Keratinocyte (primary cell): ENCODE results near the gene EHMT1. TPM values are rescaled to one million over a fixed set of nuclear protein-coding genes. Genes with fewer than 3 reads are reported as not detected.
"Not testable (repeated sequence)": the region's sequence is repeated elsewhere in the genome, so short reads cannot be mapped to it uniquely, and the experiment has no call there.

ENCODE experiments used
- DNase-seq: peaks from one replicate; pipeline ENCODE4 v3.0.0-alpha.2; 2011; ENCODE audit warnings: low read depth, missing footprints, low spot score
- FAIRE-seq: peaks from 2 replicates; lab custom pipeline; 2011; peaks lifted over from hg19 to GRCh38; lab: Jason Lieb, UNC
- H2AFZ ChIP-seq: 2 replicates; pipeline ENCODE4 v1.6.0; 2012; ENCODE audit warnings: low read length, control low read depth, inconsistent platforms; ENCODE audit not compliant: control insufficient read depth
- H3K27ac ChIP-seq: 2 replicates; pipeline ENCODE4 v1.5.1; 2011; ENCODE audit warnings: low read length; ENCODE audit not compliant: control insufficient read depth, insufficient read depth
- H3K27me3 ChIP-seq: 3 replicates; pipeline ENCODE4 v1.6.0; 2011; ENCODE audit warnings: low read length; ENCODE audit not compliant: control insufficient read depth, insufficient read depth; ENCODE audit errors: extremely low read depth
- H3K36me3 ChIP-seq, 2 experiments: 2 replicates in 1 of 2; 3 replicates in 1 of 2; pipeline ENCODE4 v1.5.1; 2011; ENCODE audit warnings: low read length in 2 of 2, mild to moderate bottlenecking in 1 of 2; ENCODE audit not compliant: control insufficient read depth in 2 of 2, insufficient read depth in 2 of 2; ENCODE audit errors: extremely low read depth in 1 of 2
- H3K4me1 ChIP-seq: 3 replicates; pipeline ENCODE4 v1.5.1; 2011; ENCODE audit warnings: low read length; ENCODE audit not compliant: control insufficient read depth, insufficient read depth; ENCODE audit errors: extremely low read depth
- H3K4me2 ChIP-seq: 3 replicates; pipeline ENCODE4 v1.6.0; 2011; ENCODE audit warnings: low read depth, low read length; ENCODE audit not compliant: control insufficient read depth, insufficient read depth; ENCODE audit errors: extremely low read depth
- H3K4me3 ChIP-seq, 3 experiments: fragments of 200-600 bp in 1 of 3; sonication (generic) in 1 of 3; 2 replicates in 2 of 3; 3 replicates in 1 of 3; pipeline ENCODE4 v1.5.1; 2011 to 2016; ENCODE audit warnings: low read length in 3 of 3, mild to moderate bottlenecking in 3 of 3, control low read depth in 2 of 3, inconsistent platforms in 1 of 3, low read depth in 1 of 3, mixed read lengths in 1 of 3, mixed run types in 1 of 3, moderate library complexity in 1 of 3; ENCODE audit not compliant: control insufficient read depth in 2 of 3, insufficient read depth in 2 of 3; ENCODE audit errors: extremely low read depth in 1 of 3
- H3K79me2 ChIP-seq: 2 replicates; pipeline ENCODE4 v1.6.0; 2012; ENCODE audit warnings: low read length; ENCODE audit not compliant: control insufficient read depth, insufficient read depth
- H3K9ac ChIP-seq: 3 replicates; pipeline ENCODE4 v1.6.0; 2011; ENCODE audit warnings: low read length; ENCODE audit not compliant: control insufficient read depth, insufficient read depth; ENCODE audit errors: extremely low read depth
- H3K9me1 ChIP-seq: 3 replicates; pipeline ENCODE4 v1.6.0; 2011; ENCODE audit warnings: low read length; ENCODE audit not compliant: control insufficient read depth, insufficient read depth; ENCODE audit errors: extremely low read depth
- H3K9me3 ChIP-seq: 2 replicates; pipeline ENCODE4 v1.5.1; 2012; ENCODE audit warnings: low read depth, low read length; ENCODE audit not compliant: control insufficient read depth
- H4K20me1 ChIP-seq: 3 replicates; pipeline ENCODE4 v1.6.0; 2011; ENCODE audit warnings: low read length; ENCODE audit not compliant: control insufficient read depth, insufficient read depth; ENCODE audit errors: extremely low read depth
- EZH2 ChIP-seq: IDR thresholded peaks from one replicate; pipeline ENCODE4 v1.6.1; 2012; ENCODE audit warnings: inconsistent platforms, mild to moderate bottlenecking, low read length, moderate library complexity
- dilution Hi-C: fragments of 300-500 bp; cut with MboI; formaldehyde crosslinking; loops from one replicate; pipeline ENCODE4 v1.7.0; 2020; ENCODE audit warnings: low sequenced_read_pairs; ENCODE audit not compliant: extremely low pct_ligation_motif_present
- polyA plus RNA-seq, 5 experiments: library from polyadenylated mRNA; depleted of rRNA in 3 of 5; stranded (reverse) in 3 of 5; stranded (forward) in 1 of 5; unstranded in 1 of 5; fragments of >200 nt; gene quantifications; 1 replicate in 1 of 5; 2 replicates in 3 of 5; 3 replicates in 1 of 5; pipeline versions ENCODE4 v1.2.1 to v1.2.3, GENCODE V29; 2011 to 2012; ENCODE audit warnings: missing spikeins in 2 of 5, low read depth in 1 of 5, low replicate concordance in 1 of 5
- TF ChIP-seq, protein P1 (sequence below), 3 experiments: IDR thresholded peaks in 1 of 3; conservative IDR thresholded peaks in 1 of 3; optimal IDR thresholded peaks in 1 of 3; 2 replicates in 2 of 3; 3 replicates in 1 of 3; pipeline versions ENCODE3 to v1.5.1; 2011; ENCODE audit warnings: low read length in 3 of 3, mild to moderate bottlenecking in 3 of 3, moderate library complexity in 2 of 3, control low read depth in 1 of 3, inconsistent platforms in 1 of 3; ENCODE audit not compliant: insufficient read depth in 2 of 3; ENCODE audit errors: extremely low read depth in 1 of 3

EHMT1 gene
- polyA plus RNA-seq, 1 donor (not counting 4 experiments of a cell fraction or from before 2014, with no cell fraction given) = 25.9 TPM

DNA sequence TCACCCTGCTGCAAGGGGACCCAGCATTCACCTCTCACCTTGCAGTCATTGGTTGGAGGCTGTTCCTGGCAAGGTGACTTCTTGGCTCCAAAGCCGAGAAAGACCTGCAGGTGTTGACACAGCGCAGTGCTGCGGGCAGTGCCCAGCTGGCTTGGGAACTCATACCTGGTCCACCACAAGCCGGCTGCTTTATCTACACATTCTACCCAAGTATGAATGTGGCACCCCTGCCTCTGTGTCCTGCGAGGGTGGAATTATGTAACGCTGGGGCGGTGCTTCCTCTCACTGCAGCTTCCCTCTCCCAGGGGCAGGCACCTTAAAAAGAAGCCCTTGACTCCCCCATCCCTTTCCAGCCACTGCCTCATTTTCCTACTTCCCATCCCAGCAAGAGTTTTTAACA lies 26.0 kb upstream of the EHMT1 start:
- H3K9ac ChIP-seq = no peak overlapping the region
- no peak overlapping the region for H3K27ac ChIP-seq
- H3K4me3 ChIP-seq = no peak overlapping the region
- H3K79me2 ChIP-seq = peaks cover 24% of the 10 kb centered on the region
- DNase-seq (no peak), FAIRE-seq (no peak)
- no peaks in the 10 kb centered on the region for H3K27me3 ChIP-seq
- peaks cover 5% of the 10 kb centered on the region for H4K20me1 ChIP-seq
- no peaks in the 10 kb centered on the region for H3K9me1 ChIP-seq
- TF ChIP-seq, protein P1, sequence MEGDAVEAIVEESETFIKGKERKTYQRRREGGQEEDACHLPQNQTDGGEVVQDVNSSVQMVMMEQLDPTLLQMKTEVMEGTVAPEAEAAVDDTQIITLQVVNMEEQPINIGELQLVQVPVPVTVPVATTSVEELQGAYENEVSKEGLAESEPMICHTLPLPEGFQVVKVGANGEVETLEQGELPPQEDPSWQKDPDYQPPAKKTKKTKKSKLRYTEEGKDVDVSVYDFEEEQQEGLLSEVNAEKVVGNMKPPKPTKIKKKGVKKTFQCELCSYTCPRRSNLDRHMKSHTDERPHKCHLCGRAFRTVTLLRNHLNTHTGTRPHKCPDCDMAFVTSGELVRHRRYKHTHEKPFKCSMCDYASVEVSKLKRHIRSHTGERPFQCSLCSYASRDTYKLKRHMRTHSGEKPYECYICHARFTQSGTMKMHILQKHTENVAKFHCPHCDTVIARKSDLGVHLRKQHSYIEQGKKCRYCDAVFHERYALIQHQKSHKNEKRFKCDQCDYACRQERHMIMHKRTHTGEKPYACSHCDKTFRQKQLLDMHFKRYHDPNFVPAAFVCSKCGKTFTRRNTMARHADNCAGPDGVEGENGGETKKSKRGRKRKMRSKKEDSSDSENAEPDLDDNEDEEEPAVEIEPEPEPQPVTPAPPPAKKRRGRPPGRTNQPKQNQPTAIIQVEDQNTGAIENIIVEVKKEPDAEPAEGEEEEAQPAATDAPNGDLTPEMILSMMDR (optimal IDR thresholded peaks at IDR 0.05 in 1 of 3, IDR thresholded peaks at IDR 0.05 in 1 of 3, conservative IDR thresholded peaks at IDR 0.05 in 1 of 3; ENCODE audit: extremely low read depth in 1 of 3, insufficient read depth in 2 of 3, low read length in 3 of 3) = no peak
- no peak for TF ChIP-seq EZH2
- peaks cover 5 to 9% of the 10 kb centered on the region in 2 experiments for H3K36me3 ChIP-seq
- no peaks in the 10 kb centered on the region for H3K9me3 ChIP-seq
- dilution Hi-C loops = no loop called here
- H3K4me2 ChIP-seq = no peak overlapping the region
- H2AFZ ChIP-seq = no peak overlapping the region
- peaks cover 13% of the 10 kb centered on the region for H3K4me1 ChIP-seq

DNA sequence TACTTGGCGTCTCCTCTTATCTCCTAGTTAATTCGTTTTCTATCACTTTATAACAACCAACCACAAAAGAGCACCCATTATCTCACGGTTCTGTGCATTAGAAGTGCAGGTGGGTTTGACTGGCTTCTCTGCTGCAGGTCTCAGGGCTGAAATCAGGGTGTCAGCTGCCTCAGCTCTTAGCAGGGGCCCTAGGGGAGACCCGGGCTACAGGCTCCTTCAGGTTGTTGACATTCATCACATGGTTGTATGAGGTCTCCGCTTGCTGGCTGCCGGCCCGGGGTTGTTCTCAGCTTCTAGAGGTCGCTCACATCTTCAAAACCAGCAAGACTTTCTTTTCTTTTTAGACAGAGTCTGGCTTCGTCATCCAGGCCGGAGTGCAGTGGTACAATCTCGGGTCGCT lies 25.6 kb upstream of the EHMT1 start:
- no peak for FAIRE-seq
- H3K4me1 ChIP-seq = peaks cover 13% of the 10 kb centered on the region
- no peak overlapping the region for H3K9ac ChIP-seq
- H3K9me3 ChIP-seq = no peaks in the 10 kb centered on the region
- no peaks in the 10 kb centered on the region for H3K9me1 ChIP-seq
- H3K36me3 ChIP-seq = peaks cover 1 to 5% of the 10 kb centered on the region in 2 experiments
- DNase-seq = no peak
- H3K27me3 ChIP-seq = no peaks in the 10 kb centered on the region
- H2AFZ ChIP-seq = no peak overlapping the region
- H3K4me3 ChIP-seq = no peak overlapping the region
- peaks cover 20% of the 10 kb centered on the region for H3K79me2 ChIP-seq
- peaks cover 5% of the 10 kb centered on the region for H4K20me1 ChIP-seq
- no peak overlapping the region for H3K27ac ChIP-seq
- no peak overlapping the region for H3K4me2 ChIP-seq
- no peak for TF ChIP-seq EZH2
- TF ChIP-seq, protein P1 (optimal IDR thresholded peaks at IDR 0.05 in 1 of 3, IDR thresholded peaks at IDR 0.05 in 1 of 3, conservative IDR thresholded peaks at IDR 0.05 in 1 of 3; ENCODE audit: extremely low read depth in 1 of 3, insufficient read depth in 2 of 3, low read length in 3 of 3) = no peak
- dilution Hi-C loops = no loop called here

DNA sequence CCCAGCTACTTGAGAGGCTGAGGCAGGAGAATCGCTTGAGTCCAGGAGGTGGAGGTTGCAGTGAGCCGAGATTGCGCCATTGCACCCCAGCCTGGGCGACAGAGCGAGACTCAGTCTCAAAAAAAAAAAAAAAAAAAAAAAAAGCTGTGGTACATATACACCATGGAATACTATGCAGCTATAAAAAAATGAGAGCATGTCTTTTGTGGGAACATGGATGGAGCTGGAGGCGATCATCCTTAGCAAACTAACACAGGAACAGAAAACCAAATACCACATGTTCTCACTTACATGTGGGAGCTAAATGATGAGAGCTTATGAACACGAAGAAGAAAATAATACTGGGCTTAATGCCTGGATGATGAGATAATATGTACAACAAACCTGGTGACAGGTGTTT lies 22.2 kb upstream of the EHMT1 start:
- H3K27ac ChIP-seq, H3K9ac ChIP-seq, H3K36me3 ChIP-seq, DNase-seq, H3K9me3 ChIP-seq, H3K9me1 ChIP-seq, H4K20me1 ChIP-seq, H2AFZ ChIP-seq, H3K4me2 ChIP-seq, H3K4me1 ChIP-seq, FAIRE-seq, dilution Hi-C loops, H3K4me3 ChIP-seq, H3K27me3 ChIP-seq, H3K79me2 ChIP-seq: not testable (repeated sequence)
